ENCODE data around the gene ZBTB16.

ZBTB16 gene

DNA sequence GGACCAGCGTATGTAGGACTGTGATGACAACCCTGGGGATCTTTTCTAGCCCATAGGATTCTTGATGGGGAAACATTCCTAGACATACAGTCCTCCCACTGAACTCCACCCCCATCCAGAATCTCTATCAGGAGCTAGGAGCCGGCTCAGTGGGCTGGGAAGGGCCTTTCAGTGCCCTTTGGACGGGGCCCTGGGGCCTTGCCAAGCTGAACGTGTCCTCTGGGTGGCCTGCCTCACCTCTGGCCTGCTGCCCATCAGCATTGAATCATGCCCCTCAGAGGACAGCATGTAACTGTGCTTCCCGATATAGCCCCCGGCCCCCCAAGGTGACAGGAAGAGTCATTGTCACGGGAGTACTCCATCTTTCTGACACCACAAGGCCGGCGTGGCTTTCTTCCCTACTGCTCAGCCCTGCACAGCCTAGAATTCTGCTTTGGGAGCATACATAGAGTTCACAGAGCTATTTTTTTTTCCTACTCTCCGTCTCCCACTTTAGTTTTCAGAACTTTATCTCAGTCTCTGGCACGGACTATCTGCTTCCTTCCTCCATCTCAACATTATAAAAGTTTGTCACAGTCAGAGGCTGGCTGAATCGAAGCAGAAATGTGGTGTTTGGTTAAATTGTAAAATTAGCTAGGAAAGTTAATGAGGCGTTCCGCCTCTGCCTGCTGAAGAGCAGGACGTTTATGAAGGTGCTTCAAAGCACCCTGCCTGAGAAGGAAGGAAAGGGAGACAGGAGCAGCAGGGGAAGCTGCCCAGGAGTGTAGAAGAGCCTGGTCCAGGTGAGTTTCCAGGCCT is 111.9 kb downstream of the ZBTB16 start:
- peak overlapping the region in 1 of 2 donors; percentile 16 for H3K4me3 ChIP-seq (ENCODE audit: low read depth in 1 of 2, low read length in 2 of 2)
- H3K4me1 ChIP-seq (ENCODE audit: control insufficient read depth in 1 of 2, insufficient read depth in 2 of 2, low read length in 2 of 2), result peaks cover 47 to 72% of the 10 kb centered on the region in 2 donors
- H3K27ac ChIP-seq (ENCODE audit: low read length), result peak overlapping the region; percentile 97
- H3K9me3 ChIP-seq (ENCODE audit: control insufficient read depth in 1 of 2, low read length in 2 of 2), result no peaks in the 10 kb centered on the region
- H3K27me3 ChIP-seq (ENCODE audit: low read depth, low read length), result no peaks in the 10 kb centered on the region
- H3K36me3 ChIP-seq (ENCODE audit: control insufficient read depth in 1 of 2, insufficient read depth in 2 of 2, low read length in 2 of 2), result no peaks in the 10 kb centered on the region

DNA sequence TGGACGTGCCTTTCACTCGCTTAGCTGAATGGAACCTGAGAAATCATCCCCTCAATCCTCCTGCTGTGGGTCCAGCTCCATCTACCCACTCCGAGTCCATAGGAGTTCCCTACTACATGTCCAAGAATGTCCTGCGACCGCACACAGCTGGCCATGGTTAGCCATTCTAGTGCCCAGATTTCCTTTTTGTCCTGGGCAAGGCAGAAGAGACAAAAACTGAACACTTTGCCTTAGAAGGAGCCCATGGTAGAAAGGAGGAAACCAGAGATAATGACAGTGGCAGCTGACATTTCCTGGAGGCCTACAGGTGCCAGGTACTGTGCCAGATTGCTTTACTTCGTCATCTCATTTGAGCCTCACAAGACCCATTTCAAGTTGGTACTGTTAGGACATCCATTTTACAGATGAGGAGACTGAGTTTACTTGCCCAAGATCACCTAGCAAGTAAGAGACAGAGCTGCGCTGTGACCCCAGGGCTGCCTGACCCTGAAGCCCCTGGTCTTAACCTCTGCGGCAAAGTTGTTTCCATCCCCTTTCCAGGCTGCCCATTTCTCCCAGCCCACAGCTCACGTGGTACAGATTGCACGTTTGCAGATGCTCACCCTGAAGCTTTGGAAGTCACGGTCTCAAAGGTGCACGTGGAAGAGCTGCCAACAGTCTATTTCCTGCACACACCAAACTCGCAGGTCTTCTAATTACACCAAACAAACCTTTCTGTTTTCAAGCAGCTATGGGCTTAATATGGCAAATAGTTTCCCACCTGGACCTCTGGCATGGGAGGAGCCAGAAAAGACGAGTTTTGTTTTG is 112.7 kb downstream of the ZBTB16 start:
- Histone ChIP-seq H3K27me3 (ENCODE audit: low read depth, low read length) (no peaks in the 10 kb centered on the region), H3K9me3 (ENCODE audit: control insufficient read depth in 1 of 2, low read length in 2 of 2) (no peaks in the 10 kb centered on the region), H3K4me1 (ENCODE audit: control insufficient read depth in 1 of 2, insufficient read depth in 2 of 2, low read length in 2 of 2) (peaks cover 43 to 68% of the 10 kb centered on the region in 2 donors), H3K27ac (ENCODE audit: low read length) (peak overlapping the region; percentile 97), H3K4me3 (ENCODE audit: low read depth in 1 of 2, low read length in 2 of 2) (peak overlapping the region in 1 of 2 donors; percentile 16), H3K36me3 (ENCODE audit: control insufficient read depth in 1 of 2, insufficient read depth in 2 of 2, low read length in 2 of 2) (no peaks in the 10 kb centered on the region)

DNA sequence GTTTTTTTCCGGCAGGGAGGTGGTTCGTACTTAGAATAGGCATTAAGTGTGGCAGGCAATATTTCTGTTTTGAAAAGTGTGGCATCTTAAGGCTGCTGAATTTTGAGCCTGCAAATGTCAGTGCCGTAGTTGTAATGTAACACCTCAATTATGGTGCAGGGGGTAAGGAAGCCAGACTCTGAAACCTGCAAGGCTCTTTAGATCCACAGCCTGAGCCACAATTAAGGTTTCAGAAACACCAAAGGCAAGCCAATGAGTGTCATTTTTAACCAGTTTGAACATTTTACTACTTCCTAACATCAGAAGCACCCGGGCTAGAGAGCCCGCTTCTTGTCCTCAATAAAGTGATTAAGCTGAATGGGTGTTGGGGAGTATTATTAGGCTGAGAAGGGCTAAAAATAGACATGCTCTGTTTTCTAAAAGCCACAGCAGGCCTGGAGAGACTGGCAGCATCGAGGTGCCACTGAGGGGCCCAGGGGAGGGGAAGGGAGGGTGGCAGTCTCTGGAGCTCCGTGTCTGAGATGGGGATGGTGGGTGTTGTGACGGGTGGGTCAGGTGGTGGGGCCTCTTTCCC is 113.4 kb downstream of the ZBTB16 start:
- Histone ChIP-seq H3K4me1 (ENCODE audit: control insufficient read depth in 1 of 2, insufficient read depth in 2 of 2, low read length in 2 of 2) (peaks cover 37 to 66% of the 10 kb centered on the region in 2 donors), H3K27me3 (ENCODE audit: low read depth, low read length) (no peaks in the 10 kb centered on the region), H3K4me3 (ENCODE audit: low read depth in 1 of 2, low read length in 2 of 2) (no peak overlapping the region), H3K27ac (ENCODE audit: low read length) (peak overlapping the region; percentile 97), H3K9me3 (ENCODE audit: control insufficient read depth in 1 of 2, low read length in 2 of 2) (no peaks in the 10 kb centered on the region), H3K36me3 (ENCODE audit: control insufficient read depth in 1 of 2, insufficient read depth in 2 of 2, low read length in 2 of 2) (no peaks in the 10 kb centered on the region)

DNA sequence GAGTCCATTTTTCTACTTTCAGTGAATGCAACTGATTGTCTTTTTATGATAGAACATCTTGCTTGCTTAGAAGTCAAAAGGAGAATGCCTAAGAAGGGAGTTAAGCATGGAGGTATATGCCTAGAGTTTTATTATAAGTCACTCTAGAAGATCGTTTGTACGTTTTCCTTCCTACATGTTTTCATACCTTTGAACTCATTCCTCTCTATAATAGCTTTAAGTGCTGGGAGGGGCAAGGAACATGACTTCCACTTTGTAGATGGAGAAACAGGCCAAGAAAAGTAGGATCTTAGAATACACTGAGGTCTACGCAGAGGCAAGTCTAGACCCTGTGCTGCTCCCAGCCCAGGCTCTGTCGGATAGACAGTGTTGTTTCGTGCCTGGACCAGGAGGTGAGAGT is 114.3 kb downstream of the ZBTB16 start:
- H3K4me1 ChIP-seq (ENCODE audit: control insufficient read depth in 1 of 2, insufficient read depth in 2 of 2, low read length in 2 of 2), result peaks cover 37 to 66% of the 10 kb centered on the region in 2 donors
- H3K27ac ChIP-seq (ENCODE audit: low read length), result peak overlapping the region; percentile 97
- no peak overlapping the region for H3K4me3 ChIP-seq (ENCODE audit: low read depth in 1 of 2, low read length in 2 of 2)
- no peaks in the 10 kb centered on the region for H3K27me3 ChIP-seq (ENCODE audit: low read depth, low read length)
- no peaks in the 10 kb centered on the region for H3K36me3 ChIP-seq (ENCODE audit: control insufficient read depth in 1 of 2, insufficient read depth in 2 of 2, low read length in 2 of 2)
- no peaks in the 10 kb centered on the region for H3K9me3 ChIP-seq (ENCODE audit: control insufficient read depth in 1 of 2, low read length in 2 of 2)

DNA sequence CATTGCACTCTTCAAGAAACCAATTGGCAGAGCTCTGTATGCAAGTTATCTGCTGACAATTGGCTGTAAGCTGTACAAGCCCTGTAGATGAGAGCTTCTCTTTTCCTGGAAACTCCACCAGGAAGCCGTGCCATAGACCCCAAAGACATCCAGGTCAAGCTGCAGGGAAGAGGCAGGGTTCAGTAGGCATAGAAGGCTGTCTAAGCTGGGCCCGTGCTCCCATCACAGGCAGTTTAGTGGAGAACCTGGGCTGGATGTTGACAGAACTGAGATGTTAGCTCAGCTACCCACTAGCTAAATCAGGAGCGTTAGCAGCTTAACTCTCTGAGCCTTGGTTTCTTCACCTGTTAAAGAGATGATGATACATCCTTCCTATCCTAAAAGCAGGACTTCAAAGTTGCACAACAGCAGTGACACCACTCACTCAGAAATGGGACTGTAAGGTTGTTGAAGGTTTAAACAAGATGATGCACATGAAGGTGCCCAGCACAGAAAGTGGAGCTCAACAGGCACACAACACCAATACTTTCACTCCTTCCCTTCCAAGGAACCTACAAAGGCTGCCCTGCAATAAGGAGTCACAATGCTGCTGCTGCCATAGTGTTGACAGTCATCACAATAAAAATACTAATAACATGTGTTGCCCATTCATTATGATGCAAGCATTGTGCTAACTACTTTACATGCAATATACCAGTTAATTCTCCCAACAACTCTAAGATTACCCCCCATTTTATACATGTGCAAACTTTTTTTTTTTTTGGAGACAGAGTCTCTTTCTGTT is 115.4 kb downstream of the ZBTB16 start:
- Histone ChIP-seq H3K4me3 (ENCODE audit: low read depth in 1 of 2, low read length in 2 of 2) (no peak overlapping the region), H3K4me1 (ENCODE audit: control insufficient read depth in 1 of 2, insufficient read depth in 2 of 2, low read length in 2 of 2) (peaks cover 40 to 56% of the 10 kb centered on the region in 2 donors), H3K27ac (ENCODE audit: low read length) (no peak overlapping the region), H3K27me3 (ENCODE audit: low read depth, low read length) (no peaks in the 10 kb centered on the region), H3K9me3 (ENCODE audit: control insufficient read depth in 1 of 2, low read length in 2 of 2) (no peaks in the 10 kb centered on the region), H3K36me3 (ENCODE audit: control insufficient read depth in 1 of 2, insufficient read depth in 2 of 2, low read length in 2 of 2) (no peaks in the 10 kb centered on the region)

DNA sequence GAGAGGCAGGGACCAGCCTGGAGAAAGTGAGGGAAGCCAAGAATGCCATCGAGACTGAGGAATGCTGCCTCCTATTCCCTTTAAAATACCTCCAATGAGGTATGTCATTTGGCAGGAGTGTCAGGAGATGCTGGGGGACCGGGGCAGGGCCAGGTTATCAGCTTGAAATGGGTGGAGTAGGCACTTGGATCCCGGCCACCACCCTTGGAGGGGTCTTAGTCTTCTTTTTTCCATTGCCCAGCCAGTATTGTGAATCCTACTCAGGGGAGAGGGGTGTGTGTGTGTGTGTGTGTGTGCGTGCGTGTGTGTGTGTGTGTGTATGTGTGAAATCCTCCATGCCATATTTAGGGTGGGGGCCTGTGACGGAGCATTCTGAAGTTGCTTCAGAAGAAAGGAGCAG is 116.2 kb downstream of the ZBTB16 start:
- Histone ChIP-seq H3K27me3 (ENCODE audit: low read depth, low read length) (no peaks in the 10 kb centered on the region), H3K36me3 (ENCODE audit: control insufficient read depth in 1 of 2, insufficient read depth in 2 of 2, low read length in 2 of 2) (no peaks in the 10 kb centered on the region), H3K27ac (ENCODE audit: low read length) (no peak overlapping the region), H3K4me3 (ENCODE audit: low read depth in 1 of 2, low read length in 2 of 2) (no peak overlapping the region), H3K9me3 (ENCODE audit: control insufficient read depth in 1 of 2, low read length in 2 of 2) (no peaks in the 10 kb centered on the region), H3K4me1 (ENCODE audit: control insufficient read depth in 1 of 2, insufficient read depth in 2 of 2, low read length in 2 of 2) (peaks cover 45 to 52% of the 10 kb centered on the region in 2 donors)

DNA sequence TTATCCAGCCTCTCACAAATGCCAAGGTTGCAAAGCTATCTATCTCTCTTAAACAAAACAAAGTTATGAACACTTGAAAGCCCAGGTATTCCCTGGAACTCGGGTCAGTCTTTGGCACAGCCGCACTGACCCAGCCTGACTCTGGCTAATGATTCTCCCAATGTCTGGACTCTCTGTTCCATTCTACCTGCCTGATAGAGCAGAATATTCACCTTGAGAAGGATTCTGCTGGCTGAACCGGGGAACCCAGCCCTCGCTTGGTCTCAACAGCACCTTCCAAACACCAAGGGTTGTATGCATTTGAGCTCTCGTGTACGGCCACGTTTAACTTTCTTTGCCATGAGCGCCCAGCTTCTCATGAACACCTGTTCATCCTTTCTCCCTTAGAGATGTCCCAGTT is 116.8 kb downstream of the ZBTB16 start:
- Histone ChIP-seq H3K27ac (ENCODE audit: low read length) (no peak overlapping the region), H3K4me3 (ENCODE audit: low read depth in 1 of 2, low read length in 2 of 2) (no peak overlapping the region), H3K4me1 (ENCODE audit: control insufficient read depth in 1 of 2, insufficient read depth in 2 of 2, low read length in 2 of 2) (peaks cover 44 to 50% of the 10 kb centered on the region in 2 donors), H3K27me3 (ENCODE audit: low read depth, low read length) (no peaks in the 10 kb centered on the region), H3K9me3 (ENCODE audit: control insufficient read depth in 1 of 2, low read length in 2 of 2) (no peaks in the 10 kb centered on the region), H3K36me3 (ENCODE audit: control insufficient read depth in 1 of 2, insufficient read depth in 2 of 2, low read length in 2 of 2) (no peaks in the 10 kb centered on the region)

DNA sequence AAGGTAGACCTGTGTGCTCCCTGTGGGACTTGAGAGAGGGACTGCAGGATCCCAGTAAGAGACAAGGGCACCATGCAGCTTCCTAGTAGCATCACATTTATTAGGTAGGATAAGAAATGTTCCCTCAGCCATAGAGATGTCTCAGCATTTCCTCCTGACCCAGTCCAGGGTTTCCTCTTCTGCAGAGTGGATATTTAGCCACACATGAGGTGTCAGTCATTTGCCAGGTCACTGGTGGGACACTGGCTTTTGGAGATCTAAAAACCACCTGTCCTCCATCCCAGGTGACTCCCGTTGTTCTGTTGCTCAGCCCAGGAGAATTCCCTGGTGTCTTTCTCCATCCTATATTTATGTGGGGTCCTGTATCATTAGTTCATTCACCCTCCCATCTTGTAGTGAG is 119.1 kb downstream of the ZBTB16 start:
- Histone ChIP-seq H3K9me3 (ENCODE audit: control insufficient read depth in 1 of 2, low read length in 2 of 2) (no peaks in the 10 kb centered on the region), H3K27ac (ENCODE audit: low read length) (peak overlapping the region; percentile 87), H3K36me3 (ENCODE audit: control insufficient read depth in 1 of 2, insufficient read depth in 2 of 2, low read length in 2 of 2) (no peaks in the 10 kb centered on the region), H3K4me1 (ENCODE audit: control insufficient read depth in 1 of 2, insufficient read depth in 2 of 2, low read length in 2 of 2) (peaks cover 27 to 33% of the 10 kb centered on the region in 2 donors), H3K4me3 (ENCODE audit: low read depth in 1 of 2, low read length in 2 of 2) (peak overlapping the region in 1 of 2 donors; percentile 15), H3K27me3 (ENCODE audit: low read depth, low read length) (no peaks in the 10 kb centered on the region)

DNA sequence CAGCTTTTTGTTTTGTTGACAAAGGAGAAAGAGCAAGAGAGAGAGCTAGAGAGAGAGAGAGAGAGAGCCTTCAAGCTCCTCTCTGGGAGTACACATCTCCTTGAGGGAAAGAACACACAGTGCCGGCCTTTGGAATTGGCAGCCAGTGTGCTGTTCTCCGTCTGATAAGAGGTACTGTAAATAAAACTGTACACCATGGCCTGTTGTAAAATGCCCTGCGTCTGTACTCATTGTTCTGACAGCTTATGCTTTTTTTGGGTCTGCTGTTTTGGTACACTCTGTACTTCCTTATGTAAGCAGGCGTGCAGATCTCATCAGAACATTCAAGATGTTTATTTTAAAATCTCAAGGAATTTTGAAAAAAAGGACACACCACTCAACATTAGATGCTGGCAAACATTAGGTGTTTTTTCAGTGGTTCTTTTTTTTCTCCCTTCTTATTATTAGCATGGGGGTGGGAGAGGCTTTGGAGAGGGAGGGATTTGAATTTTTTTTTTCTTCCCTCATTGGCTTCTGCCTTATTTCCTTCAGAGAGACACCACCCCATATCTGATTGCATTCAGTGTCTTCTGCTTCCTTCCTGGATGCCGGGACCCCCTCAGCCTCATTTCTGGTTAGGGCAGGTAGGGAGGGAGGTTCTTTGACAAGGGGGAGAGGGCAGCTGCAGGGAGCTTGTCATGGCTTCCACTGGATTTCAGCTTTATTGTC is 119.9 kb downstream of the ZBTB16 start:
- Histone ChIP-seq H3K4me3 (ENCODE audit: low read depth in 1 of 2, low read length in 2 of 2) (peak overlapping the region; percentile 37 to 40), H3K4me1 (ENCODE audit: control insufficient read depth in 1 of 2, insufficient read depth in 2 of 2, low read length in 2 of 2) (peaks cover 23 to 29% of the 10 kb centered on the region in 2 donors), H3K27me3 (ENCODE audit: low read depth, low read length) (no peaks in the 10 kb centered on the region), H3K27ac (ENCODE audit: low read length) (peak overlapping the region; percentile 94), H3K9me3 (ENCODE audit: control insufficient read depth in 1 of 2, low read length in 2 of 2) (no peaks in the 10 kb centered on the region), H3K36me3 (ENCODE audit: control insufficient read depth in 1 of 2, insufficient read depth in 2 of 2, low read length in 2 of 2) (no peaks in the 10 kb centered on the region)

DNA sequence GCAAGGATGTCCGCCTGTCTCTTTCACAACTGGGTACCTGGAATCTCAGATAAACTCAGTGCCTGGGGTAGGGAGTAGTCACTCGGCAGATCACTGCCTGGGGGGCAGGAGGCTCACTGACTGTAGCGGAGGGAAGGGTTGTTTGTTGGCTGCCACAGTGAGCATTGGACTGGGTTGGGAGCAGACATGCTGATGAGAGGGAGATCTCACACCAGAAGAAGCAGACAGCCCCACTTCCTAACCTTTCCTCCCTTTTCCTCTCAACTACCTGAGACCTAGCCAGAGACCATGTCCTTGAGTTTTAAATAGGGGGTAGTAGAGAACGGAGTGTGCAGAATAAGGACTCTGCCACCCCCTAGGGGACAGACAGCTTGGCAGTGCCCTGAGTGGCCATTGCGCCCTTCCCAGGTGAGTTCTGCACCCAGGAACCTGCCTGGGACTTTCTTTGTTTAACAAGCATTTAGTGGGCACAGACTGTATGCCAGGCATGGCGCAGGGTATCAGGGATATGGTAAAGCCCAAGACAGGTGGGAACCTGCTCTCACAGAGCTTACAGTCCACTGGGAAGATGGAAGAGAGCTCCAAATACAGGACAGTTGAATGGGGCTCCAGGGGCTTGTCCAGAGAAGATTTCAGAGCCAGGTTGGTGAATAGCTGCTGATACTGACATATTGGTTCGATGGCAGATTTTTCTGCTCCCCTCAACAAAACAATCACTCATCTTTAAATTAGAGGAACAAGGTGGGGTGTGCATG is 121.0 kb downstream of the ZBTB16 start:
- no peaks in the 10 kb centered on the region for H3K9me3 ChIP-seq (ENCODE audit: control insufficient read depth in 1 of 2, low read length in 2 of 2)
- H3K4me1 ChIP-seq (ENCODE audit: control insufficient read depth in 1 of 2, insufficient read depth in 2 of 2, low read length in 2 of 2), result peaks cover 14 to 29% of the 10 kb centered on the region in 2 donors
- no peaks in the 10 kb centered on the region for H3K27me3 ChIP-seq (ENCODE audit: low read depth, low read length)
- H3K36me3 ChIP-seq (ENCODE audit: control insufficient read depth in 1 of 2, insufficient read depth in 2 of 2, low read length in 2 of 2), result no peaks in the 10 kb centered on the region
- H3K4me3 ChIP-seq (ENCODE audit: low read depth in 1 of 2, low read length in 2 of 2), result peak overlapping the region; percentile 37 to 40
- H3K27ac ChIP-seq (ENCODE audit: low read length), result peak overlapping the region; percentile 94

Data from muscle layer of duodenum (tissue), 2 donors.